Chondrocyte (in vitro differentiated cells): Measurements from ENCODE around the gene TMEM31. TPM values are rescaled to one million over a fixed set of nuclear protein-coding genes. Genes with fewer than 3 reads are reported as not detected.

ENCODE experiments used
- DNase-seq: peaks from one replicate; pipeline ENCODE4 v3.0.0; 2021; ENCODE audit warnings: mixed read lengths, low spot score
- H3K27ac Mint-ChIP-seq: one replicate; pipeline ENCODE4 v1.8.0; 2021; ENCODE audit warnings: mild to moderate bottlenecking, moderate library complexity, mixed read lengths; ENCODE audit not compliant: unreplicated experiment
- H3K27me3 Mint-ChIP-seq: 2 replicates; pipeline ENCODE4 v1.8.0; 2021; ENCODE audit warnings: low read depth, mixed read lengths
- H3K36me3 Mint-ChIP-seq: 2 replicates; pipeline ENCODE4 v1.8.0; 2021; ENCODE audit warnings: low read depth, mixed read lengths
- H3K4me1 Mint-ChIP-seq: 2 replicates; pipeline ENCODE4 v1.8.0; 2021; ENCODE audit warnings: low read depth, mild to moderate bottlenecking, mixed read lengths
- H3K4me3 Mint-ChIP-seq: one replicate; pipeline ENCODE4 v1.8.0; 2021; ENCODE audit warnings: mild to moderate bottlenecking, moderate library complexity, mixed read lengths; ENCODE audit not compliant: unreplicated experiment
- H3K9me3 Mint-ChIP-seq: 2 replicates; pipeline ENCODE4 v1.8.0; 2021; ENCODE audit warnings: low read depth, mixed read lengths
- total RNA-seq: library from RNA; stranded (reverse); gene quantifications from 3 replicates; pipeline ENCODE4 v1.2.1, GENCODE V29; 2021
- TF ChIP-seq, protein P1 (sequence below): fragments of 200-600 bp; sonication (generic); IDR thresholded peaks from 2 replicates; pipeline ENCODE4 v1.5.0; 2021; ENCODE audit warnings: antibody characterized with exemption, mild to moderate bottlenecking, moderate library complexity

The TMEM31 gene
- total RNA-seq, 1 donor from 2014 or later: not detected

DNA sequence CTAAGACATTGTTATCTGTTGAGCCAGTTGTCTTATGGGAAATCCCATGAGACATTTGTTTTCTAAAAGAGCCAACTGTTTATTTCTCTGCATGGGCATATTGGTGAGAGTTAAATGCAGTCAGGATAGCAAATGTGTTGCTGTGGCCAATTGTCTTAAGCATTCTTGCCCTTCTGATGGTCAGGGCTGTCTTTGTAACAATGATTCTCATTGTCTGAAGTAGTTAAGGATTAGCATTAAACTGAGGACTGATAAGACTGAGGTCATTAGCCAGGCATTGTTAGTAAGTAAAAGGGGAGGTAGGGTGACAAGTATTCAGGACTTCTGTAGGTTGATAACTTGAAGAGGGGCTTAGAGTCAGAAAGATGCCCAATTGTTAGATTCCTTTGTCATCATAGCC lies 13.0 kb upstream of the TMEM31 start:
- peaks cover 2% of the 10 kb centered on the region for H3K27me3 Mint-ChIP-seq
- TF ChIP-seq, protein P1, sequence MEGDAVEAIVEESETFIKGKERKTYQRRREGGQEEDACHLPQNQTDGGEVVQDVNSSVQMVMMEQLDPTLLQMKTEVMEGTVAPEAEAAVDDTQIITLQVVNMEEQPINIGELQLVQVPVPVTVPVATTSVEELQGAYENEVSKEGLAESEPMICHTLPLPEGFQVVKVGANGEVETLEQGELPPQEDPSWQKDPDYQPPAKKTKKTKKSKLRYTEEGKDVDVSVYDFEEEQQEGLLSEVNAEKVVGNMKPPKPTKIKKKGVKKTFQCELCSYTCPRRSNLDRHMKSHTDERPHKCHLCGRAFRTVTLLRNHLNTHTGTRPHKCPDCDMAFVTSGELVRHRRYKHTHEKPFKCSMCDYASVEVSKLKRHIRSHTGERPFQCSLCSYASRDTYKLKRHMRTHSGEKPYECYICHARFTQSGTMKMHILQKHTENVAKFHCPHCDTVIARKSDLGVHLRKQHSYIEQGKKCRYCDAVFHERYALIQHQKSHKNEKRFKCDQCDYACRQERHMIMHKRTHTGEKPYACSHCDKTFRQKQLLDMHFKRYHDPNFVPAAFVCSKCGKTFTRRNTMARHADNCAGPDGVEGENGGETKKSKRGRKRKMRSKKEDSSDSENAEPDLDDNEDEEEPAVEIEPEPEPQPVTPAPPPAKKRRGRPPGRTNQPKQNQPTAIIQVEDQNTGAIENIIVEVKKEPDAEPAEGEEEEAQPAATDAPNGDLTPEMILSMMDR: no peak
- H3K4me3 Mint-ChIP-seq: no peak overlapping the region
- peaks cover 2% of the 10 kb centered on the region for H3K9me3 Mint-ChIP-seq
- no peaks in the 10 kb centered on the region for H3K36me3 Mint-ChIP-seq
- no peaks in the 10 kb centered on the region for H3K4me1 Mint-ChIP-seq
- no peak overlapping the region for H3K27ac Mint-ChIP-seq
- no peak for DNase-seq

DNA sequence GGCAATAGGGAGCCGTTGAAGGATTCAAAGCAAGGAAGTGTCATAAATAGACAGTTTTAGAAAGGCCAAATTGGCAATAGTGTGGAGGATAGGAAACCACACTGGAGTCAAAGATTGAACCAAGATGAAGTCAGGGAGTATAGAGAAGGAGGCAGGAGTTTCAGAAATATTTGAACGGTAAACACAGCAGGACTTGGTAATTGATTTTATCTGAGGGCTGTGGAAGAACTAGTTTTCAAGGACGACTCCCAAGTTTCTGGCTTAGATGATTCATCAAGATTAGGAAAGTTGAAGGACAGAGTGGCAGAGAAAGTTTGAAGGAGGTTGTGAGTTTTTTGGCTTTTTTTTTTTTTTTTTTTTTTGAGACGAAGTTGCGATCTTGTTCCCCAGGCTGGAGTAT lies 11.5 kb upstream of the TMEM31 start:
- H3K27me3 Mint-ChIP-seq: peaks cover 2% of the 10 kb centered on the region
- H3K4me1 Mint-ChIP-seq: no peaks in the 10 kb centered on the region
- no peak for DNase-seq
- H3K36me3 Mint-ChIP-seq: no peaks in the 10 kb centered on the region
- H3K9me3 Mint-ChIP-seq: peaks cover 2% of the 10 kb centered on the region
- no peak overlapping the region for H3K27ac Mint-ChIP-seq
- TF ChIP-seq, protein P1: no peak
- no peak overlapping the region for H3K4me3 Mint-ChIP-seq

DNA sequence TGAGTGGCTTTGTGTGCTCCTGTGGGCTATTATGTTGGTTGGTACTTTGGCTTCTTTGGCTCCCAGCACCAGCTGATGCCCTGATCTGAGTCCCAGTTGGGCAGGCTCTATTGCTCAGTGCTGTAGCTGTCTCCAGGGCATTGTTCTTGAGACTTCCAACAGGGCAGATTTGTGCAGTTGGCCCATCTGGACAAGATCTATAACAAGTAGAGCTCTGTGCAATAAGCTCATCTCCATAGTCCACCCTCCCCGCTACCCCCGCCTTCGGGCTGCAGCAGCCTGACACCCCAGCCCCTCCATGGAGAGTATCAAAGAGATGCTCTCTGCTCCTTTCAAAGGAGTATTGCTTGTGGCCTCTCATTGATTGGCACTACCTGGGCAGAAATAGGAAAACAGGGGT lies 5.8 kb upstream of the TMEM31 start:
- Mint-ChIP-seq H3K4me1 (no peaks in the 10 kb centered on the region), H3K9me3 (no peaks in the 10 kb centered on the region), H3K36me3 (no peaks in the 10 kb centered on the region), H3K4me3 (no peak overlapping the region), H3K27me3 (no peaks in the 10 kb centered on the region), H3K27ac (no peak overlapping the region)
- no peak for DNase-seq
- TF ChIP-seq, protein P1: no peak

DNA sequence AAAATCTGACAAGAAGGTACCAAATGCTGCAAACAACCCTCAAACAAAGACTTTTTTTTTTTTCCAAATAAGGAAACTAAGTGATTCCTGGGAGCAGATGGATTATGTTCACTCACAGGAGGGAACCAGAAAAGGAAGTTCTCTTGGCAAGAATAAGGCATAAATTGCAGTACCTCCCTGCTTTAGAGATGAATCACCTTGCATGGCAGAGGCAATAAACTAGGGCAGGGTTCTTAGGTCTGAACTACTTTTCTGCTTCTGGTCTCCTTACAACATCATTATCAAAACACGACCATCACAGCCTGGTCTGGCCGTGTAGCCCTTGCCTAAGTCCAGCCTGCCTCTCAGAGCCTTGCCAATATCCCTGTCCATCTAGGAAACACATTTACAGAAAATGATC lies 6.3 kb downstream of the TMEM31 start:
- H3K9me3 Mint-ChIP-seq: no peaks in the 10 kb centered on the region
- peak overlapping the region; percentile 83 for H3K27ac Mint-ChIP-seq
- H3K4me1 Mint-ChIP-seq: peaks cover 13% of the 10 kb centered on the region
- no peak overlapping the region for H3K4me3 Mint-ChIP-seq
- TF ChIP-seq, protein P1: no peak
- no peaks in the 10 kb centered on the region for H3K27me3 Mint-ChIP-seq
- no peaks in the 10 kb centered on the region for H3K36me3 Mint-ChIP-seq
- no peak for DNase-seq

DNA sequence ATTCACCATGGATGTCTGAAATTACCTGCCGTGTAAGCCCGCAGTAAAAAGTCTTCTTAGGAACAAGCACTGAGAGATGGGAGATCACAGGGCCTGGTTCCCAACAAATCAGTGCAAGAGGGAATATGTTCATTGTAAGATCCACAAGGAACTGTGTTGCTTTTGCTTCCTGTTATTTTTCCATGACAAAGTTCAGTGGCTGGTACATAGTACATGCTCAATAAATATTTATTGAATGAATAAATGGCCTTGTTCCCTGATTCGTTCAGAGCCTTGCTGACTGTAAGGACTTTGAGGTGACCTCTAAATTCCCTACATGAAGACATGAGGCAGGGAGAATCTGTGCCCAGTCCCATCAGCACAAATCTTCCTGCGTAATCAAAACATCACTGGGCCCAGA lies 7.4 kb downstream of the TMEM31 start:
- no peak for DNase-seq
- Mint-ChIP-seq H3K27ac (no peak overlapping the region), H3K27me3 (no peaks in the 10 kb centered on the region), H3K4me3 (no peak overlapping the region), H3K9me3 (no peaks in the 10 kb centered on the region), H3K36me3 (no peaks in the 10 kb centered on the region), H3K4me1 (peaks cover 23% of the 10 kb centered on the region)
- TF ChIP-seq, protein P1: no peak
